ENCODE measurements around the gene SCAF1.

Gene SCAF1

DNA sequence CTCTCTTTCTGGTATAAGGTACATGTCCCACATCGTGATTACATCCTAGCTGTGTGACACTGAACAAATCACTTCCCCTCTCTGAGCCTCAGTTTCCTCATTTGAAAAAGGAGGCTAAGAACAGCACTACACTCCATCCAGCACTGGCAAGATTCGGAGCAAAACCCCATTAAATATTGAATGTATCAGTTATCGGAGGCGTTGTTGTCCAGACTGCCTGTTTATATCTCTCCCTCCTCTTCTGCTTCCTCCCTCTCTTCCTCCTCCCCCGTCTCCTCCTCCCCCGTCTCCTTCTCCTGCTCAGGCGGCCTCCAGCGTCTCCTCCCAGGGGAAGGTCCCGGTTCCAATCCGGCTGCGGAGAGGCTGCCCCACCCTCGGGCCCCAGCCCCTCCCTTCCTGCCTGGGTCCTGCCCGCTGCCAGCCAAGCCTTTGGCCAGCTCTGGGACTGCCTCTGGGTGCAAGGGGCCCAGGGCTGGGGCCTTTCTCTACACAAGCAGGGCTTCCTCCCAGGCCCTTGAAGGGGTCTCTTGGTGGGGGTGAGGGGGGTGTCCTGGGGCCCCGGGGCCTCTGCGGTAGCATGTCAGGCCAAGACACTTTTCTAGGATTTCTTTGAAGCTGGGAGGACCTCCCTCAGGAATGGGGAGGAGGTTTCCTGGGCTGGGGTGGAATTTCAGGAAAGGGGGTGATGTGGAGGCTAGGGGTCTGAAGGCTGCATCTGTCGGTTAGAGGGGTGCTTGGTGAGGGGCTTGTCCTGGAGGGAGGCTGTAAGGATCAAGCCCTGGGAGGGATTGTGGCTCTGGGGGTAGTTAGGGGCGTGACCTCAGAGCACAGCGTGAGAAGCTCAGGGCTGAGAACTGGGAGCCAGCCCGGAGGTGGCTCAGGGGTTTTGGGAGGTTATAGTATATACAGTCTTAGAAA is 3.9 kb upstream of the SCAF1 start:
- peak overlapping the region; percentile 77 for H3K4me3 ChIP-seq (ENCODE audit: low read depth, low read length)
- in situ Hi-C loops (cut with HindIII; ENCODE audit: low sequenced_read_pairs), result no loop called here
- TF ChIP-seq, protein P1, sequence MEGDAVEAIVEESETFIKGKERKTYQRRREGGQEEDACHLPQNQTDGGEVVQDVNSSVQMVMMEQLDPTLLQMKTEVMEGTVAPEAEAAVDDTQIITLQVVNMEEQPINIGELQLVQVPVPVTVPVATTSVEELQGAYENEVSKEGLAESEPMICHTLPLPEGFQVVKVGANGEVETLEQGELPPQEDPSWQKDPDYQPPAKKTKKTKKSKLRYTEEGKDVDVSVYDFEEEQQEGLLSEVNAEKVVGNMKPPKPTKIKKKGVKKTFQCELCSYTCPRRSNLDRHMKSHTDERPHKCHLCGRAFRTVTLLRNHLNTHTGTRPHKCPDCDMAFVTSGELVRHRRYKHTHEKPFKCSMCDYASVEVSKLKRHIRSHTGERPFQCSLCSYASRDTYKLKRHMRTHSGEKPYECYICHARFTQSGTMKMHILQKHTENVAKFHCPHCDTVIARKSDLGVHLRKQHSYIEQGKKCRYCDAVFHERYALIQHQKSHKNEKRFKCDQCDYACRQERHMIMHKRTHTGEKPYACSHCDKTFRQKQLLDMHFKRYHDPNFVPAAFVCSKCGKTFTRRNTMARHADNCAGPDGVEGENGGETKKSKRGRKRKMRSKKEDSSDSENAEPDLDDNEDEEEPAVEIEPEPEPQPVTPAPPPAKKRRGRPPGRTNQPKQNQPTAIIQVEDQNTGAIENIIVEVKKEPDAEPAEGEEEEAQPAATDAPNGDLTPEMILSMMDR (IDR thresholded peaks at IDR 0.05; ENCODE audit: low read depth, low read length), result no peak
- DNase-seq (ENCODE audit: low read depth, low spot score), result peak; percentile 65

DNA sequence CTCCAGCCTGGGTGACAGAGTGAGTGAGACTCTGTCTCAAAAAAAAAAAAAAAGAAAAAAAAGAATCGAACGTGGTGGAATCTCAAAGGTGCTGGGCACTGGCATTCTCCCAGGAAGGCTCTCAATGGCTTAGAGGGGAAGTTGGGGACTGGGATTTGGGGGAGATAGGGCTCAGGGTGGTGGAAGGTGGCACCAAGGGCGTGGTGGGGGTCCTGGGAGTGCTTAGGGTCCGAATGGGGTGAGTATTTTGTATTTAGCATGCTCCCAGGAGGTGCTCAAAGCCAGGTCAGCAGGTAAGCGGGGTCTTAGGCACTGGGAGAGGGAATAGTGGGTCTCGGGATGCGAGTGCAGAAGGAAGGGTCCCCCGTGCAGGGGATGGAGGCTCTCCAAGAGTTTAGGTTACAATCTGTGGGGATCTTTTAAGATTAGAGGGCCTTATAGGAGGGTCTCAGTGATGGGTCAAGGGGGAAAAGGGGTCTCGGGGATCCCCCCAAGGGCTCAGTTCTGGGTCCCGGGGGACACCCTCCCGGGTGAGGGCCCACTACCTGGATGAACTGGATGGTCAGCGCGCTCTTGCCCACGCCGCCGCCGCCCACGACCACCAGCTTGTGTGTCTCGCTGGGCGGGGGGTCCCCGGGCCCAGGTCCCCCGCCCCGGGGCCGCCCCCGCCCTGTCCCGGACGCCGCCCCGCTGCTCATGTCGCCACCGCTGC is 2.5 kb upstream of the SCAF1 start:
- H3K4me3 ChIP-seq (ENCODE audit: low read depth, low read length), result peak overlapping the region; percentile 77
- no peak for DNase-seq (ENCODE audit: low read depth, low spot score)
- TF ChIP-seq, protein P1 (IDR thresholded peaks at IDR 0.05; ENCODE audit: low read depth, low read length), result no peak
- in situ Hi-C loops (cut with HindIII; ENCODE audit: low sequenced_read_pairs), result no loop called here

DNA sequence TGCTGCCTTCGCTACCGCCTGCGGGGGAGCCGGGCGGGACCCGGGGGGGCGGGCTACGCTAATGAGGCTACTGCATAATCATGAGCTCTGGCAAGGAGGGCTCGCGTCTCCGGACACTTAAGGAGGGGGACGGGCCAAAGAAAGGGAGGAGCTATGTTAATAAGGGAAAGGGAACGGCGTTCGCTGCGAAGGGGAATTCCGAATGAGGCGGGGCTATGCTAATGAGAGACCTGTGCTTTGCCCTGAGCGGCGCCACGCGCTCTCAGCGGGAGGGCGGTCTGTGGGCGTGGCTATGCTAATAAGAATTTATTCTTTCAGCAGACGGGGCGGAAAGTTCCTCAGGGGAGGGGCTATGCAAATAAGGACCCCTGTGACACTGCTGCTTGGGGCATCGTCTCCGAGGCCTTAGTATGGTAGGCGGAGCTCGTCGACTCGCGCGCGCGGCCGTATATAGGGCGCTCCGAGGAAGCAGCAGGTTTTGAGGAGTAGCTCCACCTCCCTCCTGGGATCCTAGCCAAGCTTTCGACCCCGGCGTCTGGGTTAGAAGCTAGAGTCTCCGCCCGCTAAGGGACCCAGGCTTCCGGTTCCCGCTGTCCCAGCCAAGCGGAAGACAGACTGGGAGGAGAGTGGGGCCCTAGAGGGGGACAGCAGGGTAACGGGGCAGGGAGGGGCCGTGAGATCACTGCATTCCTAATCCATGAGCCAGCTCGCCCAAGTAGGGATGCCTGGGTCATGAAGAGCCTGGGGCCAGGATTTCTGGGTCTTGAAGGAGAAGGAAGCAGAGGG is 1.7 kb upstream of the SCAF1 start, which contains the start of gene RRAS:
Gene RRAS, minus strand, starts transcription at position 31 of the 786 bp plus-strand sequence. CDS start 45 bp downstream, outside the sequence.
- peak within 1 kb of the TSS; percentile 77 for H3K4me3 ChIP-seq (ENCODE audit: low read depth, low read length)
- peak; percentile 100 for DNase-seq (ENCODE audit: low read depth, low spot score)
- in situ Hi-C loops (cut with HindIII; ENCODE audit: low sequenced_read_pairs), result no loop called here
- TF ChIP-seq, protein P1 (IDR thresholded peaks at IDR 0.05; ENCODE audit: low read depth, low read length), result no peak

DNA sequence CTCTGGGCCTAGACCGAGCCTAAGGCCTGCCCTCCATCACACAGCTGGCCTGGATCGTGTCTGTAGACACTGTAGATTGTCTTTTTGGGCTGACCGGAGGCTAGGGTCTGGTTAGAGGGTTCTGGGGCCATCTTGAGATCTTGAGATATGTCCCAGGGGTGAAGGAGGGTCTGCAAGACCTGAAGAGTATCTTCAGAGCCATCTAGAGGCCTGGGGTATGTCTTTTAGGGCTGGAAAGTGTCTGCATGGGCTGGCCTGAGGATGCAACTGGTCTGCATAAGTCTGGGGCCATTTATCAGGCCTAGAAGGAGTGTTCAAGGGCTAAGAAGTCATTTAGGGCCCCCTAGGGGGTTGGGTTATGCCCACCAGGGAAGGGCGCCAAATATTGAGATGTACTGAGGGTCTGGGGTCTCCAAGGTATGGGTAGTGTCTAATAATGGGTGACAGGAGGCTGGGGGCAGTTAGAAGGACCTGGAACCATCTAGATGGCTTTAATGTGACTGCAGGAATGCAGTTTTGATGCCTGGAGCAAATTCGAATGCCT is 555 bp downstream of the SCAF1 start:
- H3K4me3 ChIP-seq (ENCODE audit: low read depth, low read length), result peak overlapping the region; percentile 95
- in situ Hi-C loops (cut with HindIII; ENCODE audit: low sequenced_read_pairs), result no loop called here
- DNase-seq (ENCODE audit: low read depth, low spot score), result no peak
- TF ChIP-seq, protein P1 (IDR thresholded peaks at IDR 0.05; ENCODE audit: low read depth, low read length), result no peak

DNA sequence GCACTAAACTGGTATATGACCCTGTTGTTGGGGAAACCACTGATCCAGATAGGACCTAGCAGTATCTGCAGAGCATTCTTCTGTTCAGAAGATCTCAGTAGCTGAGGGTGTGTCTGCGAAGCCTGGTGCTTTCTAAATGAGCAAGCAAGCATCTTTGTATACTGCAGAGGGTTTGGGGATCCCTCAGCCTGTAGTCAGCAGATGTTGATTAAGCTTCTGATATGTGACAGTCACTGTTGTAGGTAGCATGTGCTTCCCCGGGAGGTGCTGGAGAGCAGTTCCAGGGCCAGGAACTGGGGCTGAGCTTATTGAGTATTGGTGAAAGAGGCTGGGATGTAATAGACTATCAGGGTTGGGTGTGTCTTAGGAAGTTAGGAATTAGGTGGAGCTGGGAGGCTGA is 1.5 kb downstream of the SCAF1 start:
- TF ChIP-seq, protein P1 (IDR thresholded peaks at IDR 0.05; ENCODE audit: low read depth, low read length), result no peak
- no peak for DNase-seq (ENCODE audit: low read depth, low spot score)
- in situ Hi-C loops (cut with HindIII; ENCODE audit: low sequenced_read_pairs), result no loop called here
- H3K4me3 ChIP-seq (ENCODE audit: low read depth, low read length), result no peak overlapping the region

DNA sequence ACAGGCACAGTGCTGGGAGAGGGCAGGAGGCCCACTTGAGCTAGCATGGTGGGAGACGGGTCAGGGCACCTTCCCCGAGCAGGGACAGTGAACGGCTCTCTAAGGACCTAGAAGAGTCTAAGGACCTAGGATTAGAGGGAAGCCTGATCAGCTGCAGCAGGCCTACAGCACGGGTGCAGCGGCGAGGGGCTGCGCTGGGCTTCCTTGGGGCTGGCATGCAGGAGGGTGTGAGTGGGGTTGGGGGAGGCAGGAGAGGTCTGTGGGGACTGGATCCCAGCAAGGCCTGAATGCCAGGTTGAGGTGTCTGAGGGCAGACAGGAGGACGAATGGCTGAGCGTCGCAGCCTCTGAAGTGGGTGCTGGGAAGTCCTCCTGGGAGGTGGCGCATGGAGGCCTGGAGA is 3.6 kb downstream of the SCAF1 start:
- in situ Hi-C loops (cut with HindIII; ENCODE audit: low sequenced_read_pairs), result no loop called here
- TF ChIP-seq, protein P1 (IDR thresholded peaks at IDR 0.05; ENCODE audit: low read depth, low read length), result no peak
- no peak for DNase-seq (ENCODE audit: low read depth, low spot score)
- no peak overlapping the region for H3K4me3 ChIP-seq (ENCODE audit: low read depth, low read length)

Data from astrocyte of the spinal cord (primary cell).